HEK293 (cell line): ENCODE results near the gene C3orf52.

Source experiments
- RBAK ChIP-seq: fragments of 450-650 bp; formaldehyde crosslinking; IDR thresholded peaks from 2 replicates; pipeline ENCODE4 v1.5.1; 2016; ENCODE audit warnings: missing biosample characterization, missing genetic modification characterization
- ZNF394 ChIP-seq: fragments of 450-650 bp; formaldehyde crosslinking; IDR thresholded peaks from 2 replicates; pipeline ENCODE4 v1.5.1; 2016; ENCODE audit warnings: missing biosample characterization, missing genetic modification characterization, mild to moderate bottlenecking, moderate library complexity, borderline replicate concordance
- TF ChIP-seq, protein P1 (sequence below): fragments of 450-650 bp; formaldehyde crosslinking; IDR thresholded peaks from 2 replicates; pipeline ENCODE4 v1.5.1; 2016; ENCODE audit warnings: missing biosample characterization, missing genetic modification characterization

DNA sequence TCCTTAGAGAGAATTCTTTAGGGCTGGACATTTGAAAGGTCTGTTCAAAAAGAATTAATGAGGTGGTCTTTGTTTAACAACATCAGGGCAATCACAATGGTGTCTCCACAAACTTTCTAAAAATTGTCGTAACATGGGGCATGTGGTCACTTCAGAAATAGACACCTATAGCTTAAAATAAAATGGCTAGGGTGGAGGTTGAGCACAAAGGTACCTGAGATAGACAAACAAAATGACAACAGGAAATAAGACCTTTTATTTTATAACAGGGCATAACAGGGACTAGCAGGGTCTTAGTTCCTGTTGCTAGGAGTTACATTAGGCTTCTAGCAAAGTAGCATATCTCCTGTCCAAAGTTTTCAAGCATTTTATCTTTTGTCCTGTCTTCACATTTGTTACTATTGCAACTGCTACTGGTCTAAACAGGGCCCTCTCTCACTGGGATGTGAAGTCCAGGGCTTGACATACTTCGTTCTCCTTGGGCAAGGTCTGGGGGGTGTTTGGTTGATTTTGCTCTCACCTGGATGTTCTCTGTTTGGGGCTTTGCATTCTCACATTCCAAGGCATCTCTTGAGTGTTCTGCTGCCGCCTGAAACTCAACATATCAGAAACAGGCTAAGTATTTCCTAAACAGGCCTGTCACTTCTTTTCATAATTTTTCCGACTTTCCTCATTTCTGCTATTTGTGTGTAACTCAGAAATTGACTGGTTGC, 43.9 kb downstream of the C3orf52 start:
- TF ChIP-seq, protein P1, sequence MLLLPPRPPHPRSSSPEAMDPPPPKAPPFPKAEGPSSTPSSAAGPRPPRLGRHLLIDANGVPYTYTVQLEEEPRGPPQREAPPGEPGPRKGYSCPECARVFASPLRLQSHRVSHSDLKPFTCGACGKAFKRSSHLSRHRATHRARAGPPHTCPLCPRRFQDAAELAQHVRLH (tag by site-specific recombination), result no peak
- TF ChIP-seq RBAK (tag by site-specific recombination) (no peak), ZNF394 (tag by site-specific recombination) (no peak)
